ENCODE data around the gene TMEM179B.

Gene TMEM179B

DNA sequence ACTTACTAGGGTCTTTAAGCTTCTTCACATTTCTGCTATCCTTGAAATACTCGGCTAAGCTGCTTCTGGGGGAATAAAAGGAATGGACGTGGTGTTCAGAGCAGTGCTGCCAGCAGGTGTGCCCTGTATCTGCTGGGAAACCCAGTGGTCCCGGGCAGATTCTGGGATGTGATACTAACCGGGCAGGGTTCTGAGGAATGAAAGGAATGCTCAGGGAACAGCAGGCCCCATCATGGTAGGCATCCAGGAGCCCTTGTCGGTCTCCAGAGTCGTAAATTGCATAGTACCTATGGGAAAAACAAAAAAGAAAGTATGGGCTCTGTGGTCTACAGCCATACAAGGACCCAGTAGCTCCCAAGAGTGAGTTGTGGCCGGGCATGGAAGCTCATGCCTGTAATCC lies 9.1 kb downstream of the TMEM179B start:
- Histone ChIP-seq H3K4me1 (ENCODE audit: insufficient read depth, low read length) (peaks cover 14% of the 10 kb centered on the region), H3K79me2 (ENCODE audit: insufficient read depth, low read length) (peaks cover 22% of the 10 kb centered on the region), H3K9me3 (ENCODE audit: insufficient read depth, low read length, severe bottlenecking) (no peaks in the 10 kb centered on the region), H3K27ac (ENCODE audit: low read length) (no peak overlapping the region), H4K20me1 (ENCODE audit: insufficient read depth, low read length) (0 out of 2 replicates have a peak, but pooled peaks cover 5% of the 10 kb centered on the region), H2AFZ (ENCODE audit: low read depth, low read length) (no peak overlapping the region), H3K4me2 (ENCODE audit: insufficient read depth, low read length) (no peak overlapping the region), H3K27me3 (ENCODE audit: insufficient read depth, low read length, poor library complexity) (no peaks in the 10 kb centered on the region), H3K4me3 (ENCODE audit: low read depth in 1 of 2, low read length in 2 of 2) (no peak overlapping the region), H3K36me3 (ENCODE audit: insufficient read depth, low read length) (peaks cover 95% of the 10 kb centered on the region), H3K9ac (ENCODE audit: low read depth, low read length) (no peak overlapping the region)
- DNase-seq (no peak), ATAC-seq (ENCODE audit: insufficient read depth, low read depth) (no peak)
- TF ChIP-seq, protein P1, sequence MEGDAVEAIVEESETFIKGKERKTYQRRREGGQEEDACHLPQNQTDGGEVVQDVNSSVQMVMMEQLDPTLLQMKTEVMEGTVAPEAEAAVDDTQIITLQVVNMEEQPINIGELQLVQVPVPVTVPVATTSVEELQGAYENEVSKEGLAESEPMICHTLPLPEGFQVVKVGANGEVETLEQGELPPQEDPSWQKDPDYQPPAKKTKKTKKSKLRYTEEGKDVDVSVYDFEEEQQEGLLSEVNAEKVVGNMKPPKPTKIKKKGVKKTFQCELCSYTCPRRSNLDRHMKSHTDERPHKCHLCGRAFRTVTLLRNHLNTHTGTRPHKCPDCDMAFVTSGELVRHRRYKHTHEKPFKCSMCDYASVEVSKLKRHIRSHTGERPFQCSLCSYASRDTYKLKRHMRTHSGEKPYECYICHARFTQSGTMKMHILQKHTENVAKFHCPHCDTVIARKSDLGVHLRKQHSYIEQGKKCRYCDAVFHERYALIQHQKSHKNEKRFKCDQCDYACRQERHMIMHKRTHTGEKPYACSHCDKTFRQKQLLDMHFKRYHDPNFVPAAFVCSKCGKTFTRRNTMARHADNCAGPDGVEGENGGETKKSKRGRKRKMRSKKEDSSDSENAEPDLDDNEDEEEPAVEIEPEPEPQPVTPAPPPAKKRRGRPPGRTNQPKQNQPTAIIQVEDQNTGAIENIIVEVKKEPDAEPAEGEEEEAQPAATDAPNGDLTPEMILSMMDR (IDR thresholded peaks at IDR 0.05; ENCODE audit: borderline replicate concordance, extremely low read depth, low read length, poor library complexity, severe bottlenecking) = no peak

GRCh38 chr11:62799486-62799885 lies 12.3 kb downstream of the TMEM179B start:
- Histone ChIP-seq H2AFZ (ENCODE audit: low read depth, low read length) (no peak overlapping the region), H3K36me3 (ENCODE audit: insufficient read depth, low read length) (peaks cover 93% of the 10 kb centered on the region), H3K27me3 (ENCODE audit: insufficient read depth, low read length, poor library complexity) (no peaks in the 10 kb centered on the region), H3K27ac (ENCODE audit: low read length) (no peak overlapping the region), H3K4me1 (ENCODE audit: insufficient read depth, low read length) (peaks cover 16% of the 10 kb centered on the region), H3K9ac (ENCODE audit: low read depth, low read length) (no peak overlapping the region), H3K79me2 (ENCODE audit: insufficient read depth, low read length) (peaks cover 43% of the 10 kb centered on the region), H3K4me3 (ENCODE audit: low read depth in 1 of 2, low read length in 2 of 2) (no peak overlapping the region), H3K9me3 (ENCODE audit: insufficient read depth, low read length, severe bottlenecking) (no peaks in the 10 kb centered on the region), H3K4me2 (ENCODE audit: insufficient read depth, low read length) (no peak overlapping the region), H4K20me1 (ENCODE audit: insufficient read depth, low read length) (peaks cover 18% of the 10 kb centered on the region; the same call in 1 of the 2 replicates)
- TF ChIP-seq EZH2 (IDR thresholded peaks at IDR 0.05; ENCODE audit: borderline replicate concordance, low read depth, low read length, severe bottlenecking) = no peak
- TF ChIP-seq, protein P1 (IDR thresholded peaks at IDR 0.05; ENCODE audit: borderline replicate concordance, extremely low read depth, low read length, poor library complexity, severe bottlenecking) = no peak
- ATAC-seq (ENCODE audit: insufficient read depth, low read depth) (no peak), DNase-seq (no peak)

DNA sequence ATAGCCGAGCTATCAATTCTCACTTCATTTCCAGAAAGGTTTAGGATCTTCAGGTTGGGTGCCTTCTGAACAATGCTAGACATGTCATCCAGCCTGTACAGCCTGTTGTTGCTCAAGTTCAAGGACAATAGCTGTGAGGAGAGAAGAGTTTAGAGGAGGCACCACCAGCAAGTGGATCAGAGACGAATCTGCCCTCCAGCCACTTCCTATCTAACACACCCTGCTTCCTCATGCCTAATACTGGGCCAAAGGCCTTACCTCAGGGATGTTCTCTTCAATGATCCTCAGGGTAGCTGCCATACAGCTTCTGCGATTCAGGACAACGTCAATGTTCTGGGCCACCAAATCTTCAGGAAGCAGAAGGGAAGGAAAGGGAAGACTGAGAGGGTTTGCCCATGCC lies 13.9 kb downstream of the TMEM179B start:
- Histone ChIP-seq H3K79me2 (ENCODE audit: insufficient read depth, low read length) (peaks cover 48% of the 10 kb centered on the region), H2AFZ (ENCODE audit: low read depth, low read length) (no peak overlapping the region), H3K4me2 (ENCODE audit: insufficient read depth, low read length) (no peak overlapping the region), H3K9ac (ENCODE audit: low read depth, low read length) (no peak overlapping the region), H3K9me3 (ENCODE audit: insufficient read depth, low read length, severe bottlenecking) (no peaks in the 10 kb centered on the region), H3K4me1 (ENCODE audit: insufficient read depth, low read length) (peaks cover 22% of the 10 kb centered on the region), H3K36me3 (ENCODE audit: insufficient read depth, low read length) (peaks cover 77% of the 10 kb centered on the region), H4K20me1 (ENCODE audit: insufficient read depth, low read length) (peaks cover 19% of the 10 kb centered on the region; the same call in 1 of the 2 replicates), H3K27me3 (ENCODE audit: insufficient read depth, low read length, poor library complexity) (no peaks in the 10 kb centered on the region), H3K27ac (ENCODE audit: low read length) (no peak overlapping the region), H3K4me3 (ENCODE audit: low read depth in 1 of 2, low read length in 2 of 2) (no peak overlapping the region)
- DNase-seq (no peak), ATAC-seq (ENCODE audit: insufficient read depth, low read depth) (no peak)
- TF ChIP-seq EZH2 (IDR thresholded peaks at IDR 0.05; ENCODE audit: borderline replicate concordance, low read depth, low read length, severe bottlenecking) = no peak
- TF ChIP-seq, protein P1 (IDR thresholded peaks at IDR 0.05; ENCODE audit: borderline replicate concordance, extremely low read depth, low read length, poor library complexity, severe bottlenecking) = no peak
